K562 (cell line): ENCODE measurements around the gene MSANTD1. TPM values are rescaled to one million over a fixed set of nuclear protein-coding genes. Genes with fewer than 3 reads are reported as not detected.

Experiments used
- ATAC-seq: fragments of 200-7000 bp; cut with Tn5 transposase; 3 replicates; pipeline ENCODE4 v1.9.1; 2020; ENCODE audit warnings: moderate library complexity
- BruUV-seq: library from RNA; stranded (reverse); fragments of 400-500 nt; replicated peaks from 2 replicates; lab custom pipeline; 2021; lab: Mats Ljungman, UMichigan
- CTCF ChIA-PET: fragments of 300-600 bp; formaldehyde crosslinking; extraction: SDS; loops from one replicate; lab custom pipeline; 2021; ENCODE audit warnings: low intra/inter-chr PET ratio; lab: Yijun Ruan, JAX
- POLR2A ChIA-PET: fragments of 300-600, 350-650 bp; sonication (Branson Sonifier 250); formaldehyde crosslinking; extraction: SDS; loops from one replicate; lab custom pipeline; 2021; ENCODE audit warnings: antibody characterized with exemption, inconsistent platforms; lab: Yijun Ruan, JAX
- DNase-seq, 4 experiments: peaks; one replicate each; pipeline versions ENCODE4 v3.0.0 to v3.0.0-alpha.2; 2011 to 2018; ENCODE audit warnings: low spot score in 3 of 4, mixed read lengths in 3 of 4; ENCODE audit errors: extremely low read depth in 1 of 4
- FAIRE-seq: peaks from 2 replicates; lab custom pipeline; 2011; peaks lifted over from hg19 to GRCh38; lab: Jason Lieb, UNC
- H2AFZ ChIP-seq: 2 replicates; pipeline ENCODE4 v1.6.0; 2011; ENCODE audit warnings: low read depth, low read length, control low read depth, inconsistent platforms
- H3K27ac ChIP-seq: fragments of 200-600 bp; 3 replicates; pipeline ENCODE4 v1.8.0; 2011; ENCODE audit warnings: low read depth, mild to moderate bottlenecking, control low read depth, inconsistent platforms, low read length, moderate library complexity, mixed read lengths; ENCODE audit errors: extremely low read depth
- H3K27me3 ChIP-seq, 2 experiments: fragments of 300-600 bp in 1 of 2; 2 replicates in 1 of 2; 3 replicates in 1 of 2; pipeline versions ENCODE4 v1.6.0 to v1.8.0; 2011; ENCODE audit warnings: inconsistent platforms in 2 of 2, low read length in 2 of 2, mild to moderate bottlenecking in 1 of 2, mixed read lengths in 1 of 2, moderate library complexity in 1 of 2; ENCODE audit not compliant: control insufficient read depth in 2 of 2, insufficient read depth in 2 of 2
- H3K36me3 ChIP-seq: fragments of 300-600 bp; 3 replicates; pipeline ENCODE4 v1.8.0; 2011; ENCODE audit warnings: mild to moderate bottlenecking, low read length, inconsistent platforms; ENCODE audit not compliant: control insufficient read depth, insufficient read depth
- H3K4me1 ChIP-seq, 2 experiments: fragments of 200-600 bp in 1 of 2; replicated peaks in 1 of 2; 2 replicates in 1 of 2; 3 replicates in 1 of 2; pipeline versions ENCODE4 v1.5.1 to v1.8.0; 2011; ENCODE audit warnings: inconsistent platforms in 2 of 2, low read length in 2 of 2, mild to moderate bottlenecking in 1 of 2, mixed read lengths in 1 of 2, moderate library complexity in 1 of 2; ENCODE audit not compliant: control insufficient read depth in 2 of 2, insufficient read depth in 2 of 2
- H3K4me2 ChIP-seq: 2 replicates; pipeline ENCODE4 v1.6.1; 2011; ENCODE audit warnings: low read length, control low read depth, inconsistent platforms, mixed read lengths; ENCODE audit not compliant: insufficient read depth
- H3K4me3 ChIP-seq: fragments of 200-600 bp; sonication (generic), shearing (Covaris generic); 2 replicates; pipeline ENCODE4 v1.5.1; 2016; ENCODE audit warnings: control low read depth, inconsistent platforms
- H3K79me2 ChIP-seq: fragments of 200-600 bp; 3 replicates; pipeline ENCODE4 v1.8.0; 2011; ENCODE audit warnings: low read length, inconsistent platforms; ENCODE audit not compliant: control insufficient read depth, insufficient read depth
- H3K9ac ChIP-seq, 2 experiments: 2 replicates each; pipeline versions ENCODE4 v1.6.0 to v1.6.1; 2011; ENCODE audit warnings: low read depth in 2 of 2, low read length in 2 of 2, control low read depth in 1 of 2, inconsistent platforms in 1 of 2, mild to moderate bottlenecking in 1 of 2, mixed read lengths in 1 of 2; ENCODE audit not compliant: insufficient read depth in 1 of 2
- H3K9me1 ChIP-seq: one replicate; pipeline ENCODE4 v1.6.0; 2011; ENCODE audit warnings: inconsistent platforms, mild to moderate bottlenecking, low read length, moderate library complexity; ENCODE audit not compliant: control insufficient read depth, insufficient read depth
- H3K9me3 ChIP-seq: replicated peaks from 2 replicates; pipeline ENCODE4 v1.5.1; 2011; ENCODE audit warnings: low read depth, low read length, inconsistent platforms; ENCODE audit not compliant: control insufficient read depth, insufficient read depth
- H4K20me1 ChIP-seq: replicated peaks from 2 replicates; pipeline ENCODE4 v1.6.1; 2011; ENCODE audit warnings: low read length, inconsistent platforms, mixed read lengths; ENCODE audit not compliant: control insufficient read depth, insufficient read depth
- CBFB ChIP-seq: sonication (generic); formaldehyde crosslinking; IDR thresholded peaks from 2 replicates; pipeline ENCODE4 v1.4.0; 2020; ENCODE audit warnings: mild to moderate bottlenecking, missing genetic modification reagents
- ETV1 ChIP-seq: fragments of 450-650 bp; conservative IDR thresholded peaks from 2 replicates; pipeline ENCODE4 v1.6.1; 2016; ENCODE audit warnings: missing genetic modification characterization, control low read depth, low read depth, missing compliant biosample characterization
- ETV6 ChIP-seq, 3 experiments: fragments of 150-350 bp in 1 of 3; sonication (generic) in 1 of 3; formaldehyde crosslinking in 1 of 3; IDR thresholded peaks; 2 replicates each; pipeline versions ENCODE4 v1.6.1 to v1.8.0; 2014 to 2022; ENCODE audit warnings: borderline replicate concordance in 2 of 3, low read depth in 2 of 3, antibody characterized with exemption in 1 of 3, low read length in 1 of 3, mild to moderate bottlenecking in 1 of 3, missing genetic modification reagents in 1 of 3
- MXI1 ChIP-seq: IDR thresholded peaks from 2 replicates; pipeline ENCODE4 v1.6.1; 2011; ENCODE audit warnings: low read depth, mild to moderate bottlenecking, improper control_type of control experiment, low read length
- NFRKB ChIP-seq: fragments of 450-650 bp; IDR thresholded peaks from 2 replicates; pipeline ENCODE4 v1.6.1; 2016; ENCODE audit warnings: low read depth
- NFXL1 ChIP-seq: fragments of 450-650 bp; formaldehyde crosslinking; IDR thresholded peaks from 2 replicates; pipeline ENCODE4 v1.4.0; 2021; ENCODE audit warnings: mild to moderate bottlenecking
- RBFOX2 ChIP-seq: fragments of 200-400 bp; formaldehyde crosslinking; IDR thresholded peaks from 2 replicates; pipeline ENCODE4 v1.6.1; 2017; ENCODE audit warnings: low read depth, mild to moderate bottlenecking, low read length, moderate library complexity
- ZKSCAN8 ChIP-seq: fragments of 200-800 bp; sonication (Bioruptor generic); IDR thresholded peaks from 2 replicates; pipeline ENCODE4 v1.6.1; 2016; ENCODE audit warnings: missing genetic modification characterization, missing compliant biosample characterization
- ZNF217 ChIP-seq: sonication (generic); formaldehyde crosslinking; IDR thresholded peaks from 2 replicates; pipeline ENCODE4 v1.8.0; 2022; ENCODE audit warnings: mild to moderate bottlenecking, missing genetic modification reagents
- WGBS: fragments of 100-300 bp; shearing (Covaris generic); methylation state at CpG from one replicate; pipeline ENCODE4 v1.1.6; 2016; ENCODE audit warnings: low coverage, mixed read lengths; ENCODE audit not compliant: insufficient coverage; ENCODE audit errors: missing lambda C conversion rate; 5-methylcytosine and 5-hydroxymethylcytosine counted together
- in situ Hi-C: fragments of 300-500 bp; cut with MboI; formaldehyde crosslinking; loops from 4 replicates; pipeline ENCODE4 v1.15.0; 2018; ENCODE audit warnings: inconsistent platforms, mixed read lengths
- intact Hi-C: fragments of 100-400 bp; cut with micrococcal nuclease; formaldehyde crosslinking; loops from 2 replicates; pipeline ENCODE4 v1.14.2; 2022
- polyA plus RNA-seq, 8 experiments: library from polyadenylated mRNA; depleted of rRNA in 4 of 8; stranded (reverse) in 5 of 8; unstranded in 3 of 8; fragments of >200 nt; fragmentation: Nextera tagmentation in 2 of 8; fragmentation: Illumina TruSeq in 1 of 8; extraction: Ambion mirVana in 2 of 8; extraction: Trizol in 1 of 8; gene quantifications; 2 replicates each; pipeline versions ENCODE4 v1.2.1 to v1.2.3, GENCODE V29; 2011 to 2014; ENCODE audit warnings: inconsistent platforms in 1 of 8, missing spikeins in 1 of 8
- total RNA-seq, 7 experiments: library from RNA; depleted of rRNA in 6 of 7; stranded (reverse); fragments of >200 nt in 6 of 7; fragmentation: Illumina TruSeq in 2 of 7; extraction: Trizol in 2 of 7; gene quantifications; 2 replicates each; pipeline versions ENCODE4 v1.2.1 to v1.2.3, GENCODE V29; 2011 to 2021; ENCODE audit warnings: low replicate concordance in 1 of 7

The MSANTD1 gene
- total and polyA plus RNA-seq, 9 of the 15 experiments (the other 6 are each of a cell fraction or from before 2014, with no cell fraction given) = 0.04 to 0.09 (median 0.07) TPM; not detected in 6

DNA sequence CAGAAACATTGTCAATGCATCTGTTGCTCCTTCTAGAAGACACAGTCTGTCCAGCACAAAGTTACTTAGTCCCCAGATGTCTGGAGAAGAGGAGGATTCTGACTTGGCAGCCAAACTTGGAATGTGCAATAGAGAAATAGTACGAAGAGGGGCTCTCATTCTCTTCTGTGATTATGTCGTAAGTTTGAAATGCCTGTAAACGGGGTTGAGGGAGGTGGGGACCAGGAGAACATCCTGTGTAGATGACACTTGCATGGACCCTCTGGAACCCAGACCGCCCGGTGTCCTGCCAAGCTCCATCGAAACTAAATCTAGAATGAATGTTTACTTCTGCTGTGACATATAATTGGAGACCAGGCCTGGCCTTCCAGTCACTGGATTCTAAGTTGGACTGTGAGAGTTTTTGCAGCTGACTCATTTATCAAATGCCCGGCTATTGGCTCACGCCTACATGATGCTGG, 45.0 kb upstream of the MSANTD1 start:
- in situ Hi-C loops = no loop called here
- H2AFZ ChIP-seq = no peak overlapping the region
- no peaks in the 10 kb centered on the region for H3K9me3 ChIP-seq
- ChIA-PET POLR2A (interaction anchor here (1.1 kb wide), 1 partner anchor 20 kb away, joined by 4 read pairs; no protein-coding TSS in a partner anchor), CTCF (no interaction called here)
- no peak for DNase-seq
- peaks cover 6 to 12% of the 10 kb centered on the region in 2 experiments; a peak in 1 of 5 replicates for H3K4me1 ChIP-seq
- H4K20me1 ChIP-seq = no peaks in the 10 kb centered on the region
- intact Hi-C loops = no loop called here
- TF ChIP-seq RBFOX2 (no peak), CBFB (CRISPR knock-in tag) (no peak), ETV6 (IDR thresholded peaks at IDR 0.05; ENCODE audit: borderline replicate concordance in 1 of 2, low read depth in 2 of 2, low read length in 1 of 2) (no peak), ETV6 (CRISPR knock-in tag; IDR thresholded peaks at IDR 0.05; ENCODE audit: borderline replicate concordance) (no peak), NFRKB (no peak), ZNF217 (CRISPR knock-in tag) (no peak), NFXL1 (CRISPR knock-in tag) (no peak), ZKSCAN8 (no peak), ETV1 (tag) (no peak), MXI1 (no peak)
- TF ChIP-seq, all 486 proteins: peak for 0
- no peak overlapping the region for H3K4me2 ChIP-seq
- WGBS = 92% methylated on average over 8 of the region's 8 CpGs
- BruUV-seq = no TSS peak
- H3K79me2 ChIP-seq = no peaks in the 10 kb centered on the region
- ATAC-seq (no peak), FAIRE-seq (peak; percentile 6)
- no peak overlapping the region for H3K9ac ChIP-seq
- H3K27ac ChIP-seq = no peak overlapping the region
- H3K27me3 ChIP-seq = no peaks in the 10 kb centered on the region
- no peaks in the 10 kb centered on the region for H3K9me1 ChIP-seq
- H3K4me3 ChIP-seq = no peak overlapping the region
- H3K36me3 ChIP-seq = peaks cover 47% of the 10 kb centered on the region; the same call in 2 of the 3 replicates
